K562 (cell line): ENCODE data around the gene ABHD16A. TPM values are rescaled to one million over a fixed set of nuclear protein-coding genes. Genes with fewer than 3 reads are reported as not detected.

Experiments used
- ARHGAP35 ChIP-seq: fragments of 450-650 bp; IDR thresholded peaks from 2 replicates; pipeline ENCODE4 v1.6.1; 2018; ENCODE audit not compliant: partially characterized antibody
- CCNT2 ChIP-seq: IDR thresholded peaks from 2 replicates; pipeline ENCODE4 v1.6.1; 2011; ENCODE audit warnings: borderline replicate concordance, low read depth, mild to moderate bottlenecking, moderate library complexity, mixed read lengths, low read length; ENCODE audit not compliant: insufficient read length; ENCODE audit errors: extremely low read depth
- CHD2 ChIP-seq: IDR thresholded peaks from 2 replicates; pipeline ENCODE4 v1.6.1; 2011; ENCODE audit warnings: low read depth, low read length
- CTCFL ChIP-seq: IDR thresholded peaks from 2 replicates; pipeline ENCODE4 v1.6.1; 2011; ENCODE audit warnings: borderline replicate concordance, low read depth, mild to moderate bottlenecking, moderate library complexity, low read length; ENCODE audit not compliant: insufficient read depth, poor library complexity, severe bottlenecking
- DNMT1 ChIP-seq: fragments of 450-650 bp; IDR thresholded peaks from 2 replicates; pipeline ENCODE4 v1.6.1; 2016; ENCODE audit warnings: antibody characterized with exemption, mild to moderate bottlenecking
- EGR1 ChIP-seq: fragments of 450-650 bp; conservative IDR thresholded peaks from 2 replicates; pipeline ENCODE4 v1.6.1; 2017; ENCODE audit warnings: mild to moderate bottlenecking
- ELK1 ChIP-seq: sonication (generic); formaldehyde crosslinking; IDR thresholded peaks from 2 replicates; pipeline ENCODE4 v1.8.1; 2022; ENCODE audit warnings: missing genetic modification reagents
- FOXM1 ChIP-seq, 2 experiments: fragments of 450-650 bp in 1 of 2; sonication (generic) in 1 of 2; formaldehyde crosslinking in 1 of 2; IDR thresholded peaks; 2 replicates each; pipeline versions ENCODE4 v1.6.1 to v1.9.0; 2017 to 2022; ENCODE audit warnings: low read depth in 2 of 2, mild to moderate bottlenecking in 2 of 2, missing genetic modification reagents in 1 of 2, moderate library complexity in 1 of 2
- FUS ChIP-seq: fragments of 200-400 bp; formaldehyde crosslinking; optimal IDR thresholded peaks from 2 replicates; pipeline ENCODE3; 2017; ENCODE audit warnings: low read depth, low read length
- GTF2B ChIP-seq: IDR thresholded peaks from 2 replicates; pipeline ENCODE4 v1.6.1; 2011; ENCODE audit not compliant: insufficient read length; ENCODE audit errors: extremely low read depth
- MBD1 ChIP-seq: fragments of 250-450 bp; sonication (Bioruptor Pico); IDR thresholded peaks from 2 replicates; pipeline ENCODE4 v1.8.0; 2022; ENCODE audit warnings: inconsistent platforms
- MEIS2 ChIP-seq: fragments of 450-650 bp; IDR thresholded peaks from 2 replicates; pipeline ENCODE4 v1.6.1; 2014; ENCODE audit warnings: mild to moderate bottlenecking; ENCODE audit not compliant: partially characterized antibody
- NFXL1 ChIP-seq: fragments of 450-650 bp; formaldehyde crosslinking; IDR thresholded peaks from 2 replicates; pipeline ENCODE4 v1.4.0; 2021; ENCODE audit warnings: mild to moderate bottlenecking
- NKRF ChIP-seq: fragments of 450-650 bp; IDR thresholded peaks from 2 replicates; pipeline ENCODE4 v1.6.1; 2016; ENCODE audit warnings: borderline replicate concordance
- SAFB ChIP-seq: fragments of 200-400 bp; formaldehyde crosslinking; IDR thresholded peaks from 2 replicates; pipeline ENCODE4 v1.6.1; 2017; ENCODE audit warnings: low read depth, low read length, borderline replicate concordance
- SNAPC5 ChIP-seq: fragments of 250-450 bp; sonication (Bioruptor Pico); IDR thresholded peaks from 2 replicates; pipeline ENCODE4 v1.8.0; 2021; ENCODE audit warnings: moderate library complexity, mild to moderate bottlenecking, inconsistent platforms
- ZNF197 ChIP-seq: fragments of 200-800 bp; sonication (Bioruptor generic); IDR thresholded peaks from 2 replicates; pipeline ENCODE4 v1.6.1; 2016; ENCODE audit warnings: low read depth, missing genetic modification characterization, missing compliant biosample characterization
- ZNF707 ChIP-seq: fragments of 250-450 bp; sonication (Bioruptor Pico); conservative IDR thresholded peaks from 2 replicates; pipeline ENCODE4 v1.8.0; 2022; ENCODE audit warnings: inconsistent platforms, mild to moderate bottlenecking, moderate library complexity
- polyA plus RNA-seq, 8 experiments: library from polyadenylated mRNA; depleted of rRNA in 4 of 8; stranded (reverse) in 5 of 8; unstranded in 3 of 8; fragments of >200 nt; fragmentation: Nextera tagmentation in 2 of 8; fragmentation: Illumina TruSeq in 1 of 8; extraction: Ambion mirVana in 2 of 8; extraction: Trizol in 1 of 8; gene quantifications; 2 replicates each; pipeline versions ENCODE4 v1.2.1 to v1.2.3, GENCODE V29; 2011 to 2014; ENCODE audit warnings: inconsistent platforms in 1 of 8, missing spikeins in 1 of 8
- total RNA-seq, 7 experiments: library from RNA; depleted of rRNA in 6 of 7; stranded (reverse); fragments of >200 nt in 6 of 7; fragmentation: Illumina TruSeq in 2 of 7; extraction: Trizol in 2 of 7; gene quantifications; 2 replicates each; pipeline versions ENCODE4 v1.2.1 to v1.2.3, GENCODE V29; 2011 to 2021; ENCODE audit warnings: low replicate concordance in 1 of 7

ABHD16A gene
- total and polyA plus RNA-seq, 9 of the 15 experiments (the other 6 are each of a cell fraction or from before 2014, with no cell fraction given) = 25.8 to 120 (median 81.6) TPM

GRCh38 chr6:31652925-31653724, 50.0 kb downstream of the ABHD16A start (continued):
- TF ChIP-seq ZNF707 (no peak), NKRF (peak; percentile 97), FUS (no peak), EGR1 (peak; percentile 100), MEIS2 (no peak), DNMT1 (no peak; the same call in none of the 2 replicates), FOXM1 (IDR thresholded peaks at IDR 0.05; ENCODE audit: low read depth) (peak; percentile 62), FOXM1 (CRISPR knock-in tag; IDR thresholded peaks at IDR 0.05; ENCODE audit: low read depth) (no peak), SNAPC5 (CRISPR knock-in tag) (no peak), ELK1 (CRISPR knock-in tag) (no peak), ARHGAP35 (no peak), CTCFL (no peak), MBD1 (CRISPR knock-in tag) (0 out of 2 replicates have a peak, but pooled peaks have one; percentile 71), CCNT2 (no peak), GTF2B (no peak), CHD2 (no peak), SAFB (no peak), ZNF197 (CRISPR knock-in tag) (peak; percentile 64), NFXL1 (CRISPR knock-in tag) (no peak)
